H7 (cell line): ENCODE data around the gene NVL. TPM values are rescaled to one million over a fixed set of nuclear protein-coding genes. Genes with fewer than 3 reads are reported as not detected.
A peak's percentile ranks its signal among the peaks of the same experiment; 100 is the strongest.

Source experiments
- DNase-seq: peaks from one replicate; pipeline ENCODE4 v3.0.0; 2012
- H3K27me3 ChIP-seq: 2 replicates; pipeline ENCODE4 v1.6.0; 2011; ENCODE audit warnings: mild to moderate bottlenecking, low read length; ENCODE audit not compliant: control insufficient read depth, insufficient read depth
- H3K36me3 ChIP-seq: replicated peaks from 2 replicates; pipeline ENCODE4 v1.5.1; 2011; ENCODE audit warnings: low read length; ENCODE audit not compliant: control insufficient read depth, insufficient read depth
- H3K4me3 ChIP-seq: 2 replicates; pipeline ENCODE4 v1.5.1; 2011; ENCODE audit warnings: low read depth, mild to moderate bottlenecking, control low read depth, low read length, moderate library complexity; ENCODE audit not compliant: insufficient read depth
- total RNA-seq: library from RNA; depleted of rRNA; stranded (reverse); fragments of >200 nt; shearing (Covaris generic); gene quantifications from 2 replicates; pipeline ENCODE4 v1.2.3, GENCODE V29; 2014

NVL gene
- total RNA-seq, 1 experiment from 2014 or later, result 49.3 TPM

GRCh38 chr1:224192082-224192788 is 137.7 kb downstream of the NVL start:
- H3K27me3 ChIP-seq, result no peaks in the 10 kb centered on the region
- H3K4me3 ChIP-seq, result no peak overlapping the region
- DNase-seq, result no peak
- peaks cover 2% of the 10 kb centered on the region for H3K36me3 ChIP-seq

GRCh38 chr1:224189561-224189960 is 140.4 kb downstream of the NVL start:
- no peak for DNase-seq
- peaks cover 2% of the 10 kb centered on the region for H3K36me3 ChIP-seq

GRCh38 chr1:224188286-224188685 is 141.7 kb downstream of the NVL start:
- no peaks in the 10 kb centered on the region for H3K27me3 ChIP-seq
- peaks cover under 1% of the 10 kb centered on the region for H3K36me3 ChIP-seq
- DNase-seq, result no peak
- no peak overlapping the region for H3K4me3 ChIP-seq

More at GRCh38 chr1:224189561-224189960, 140.4 kb downstream of the NVL start:
- no peaks in the 10 kb centered on the region for H3K27me3 ChIP-seq
- no peak overlapping the region for H3K4me3 ChIP-seq

GRCh38 chr1:224185208-224185607 is 144.8 kb downstream of the NVL start:
- no peak overlapping the region for H3K4me3 ChIP-seq
- DNase-seq, result no peak
- H3K36me3 ChIP-seq, result no peaks in the 10 kb centered on the region; the same call in none of the 2 replicates
- no peaks in the 10 kb centered on the region for H3K27me3 ChIP-seq

- DNase-seq, result peak; percentile 86
- no peaks in the 10 kb centered on the region for H3K27me3 ChIP-seq
- H3K36me3 ChIP-seq, result no peaks in the 10 kb centered on the region; the same call in 1 of the 2 replicates
- H3K4me3 ChIP-seq, result peak overlapping the region; percentile 94
Measured at GRCh38 chr1:224183591-224184312, 146.2 kb downstream of the NVL start.

- peak; percentile 99 for DNase-seq
- H3K4me3 ChIP-seq, result peak within 1 kb of the TSS; percentile 94
- no peaks in the 10 kb centered on the region; the same call in 1 of the 2 replicates for H3K36me3 ChIP-seq
- H3K27me3 ChIP-seq, result no peaks in the 10 kb centered on the region
Measured at GRCh38 chr1:224182866-224183590, 146.9 kb downstream of the NVL start, which contains the start of gene DEGS1. TSS of gene DEGS1 (plus strand) at chr1:224183240. CDS start at chr1:224183337, 97 bp downstream.

- Histone ChIP-seq H3K4me3 (peak overlapping the region; percentile 94), H3K36me3 (no peaks in the 10 kb centered on the region), H3K27me3 (no peaks in the 10 kb centered on the region)
- DNase-seq, result peak; percentile 33
Measured at GRCh38 chr1:224182057-224182865, 147.7 kb downstream of the NVL start.

GRCh38 chr1:224181453-224181810 is 148.5 kb downstream of the NVL start:
- no peak for DNase-seq
- no peaks in the 10 kb centered on the region for H3K27me3 ChIP-seq
- H3K36me3 ChIP-seq, result no peaks in the 10 kb centered on the region
- H3K4me3 ChIP-seq, result no peak overlapping the region

GRCh38 chr1:224180783-224181452 is 149.1 kb downstream of the NVL start:
- Histone ChIP-seq H3K36me3 (no peaks in the 10 kb centered on the region), H3K27me3 (no peaks in the 10 kb centered on the region), H3K4me3 (no peak overlapping the region)
- DNase-seq, result no peak

- DNase-seq, result no peak
- Histone ChIP-seq H3K27me3 (no peaks in the 10 kb centered on the region), H3K4me3 (no peak overlapping the region), H3K36me3 (no peaks in the 10 kb centered on the region)
Measured at GRCh38 chr1:224178894-224179293, 151.1 kb downstream of the NVL start.

GRCh38 chr1:224177356-224177999 is 152.5 kb downstream of the NVL start:
- no peak for DNase-seq
- Histone ChIP-seq H3K36me3 (no peaks in the 10 kb centered on the region), H3K27me3 (no peaks in the 10 kb centered on the region), H3K4me3 (no peak overlapping the region)
